ENCODE results near the gene PCDHB12. TPM values are rescaled to one million over a fixed set of nuclear protein-coding genes. Genes with fewer than 3 reads are reported as not detected.
"Not testable (repeated sequence)": the region's sequence is repeated elsewhere in the genome, so short reads cannot be mapped to it uniquely, and the experiment has no call there.

The PCDHB12 gene
- total RNA-seq, 2 experiments from 2014 or later: not detected

DNA sequence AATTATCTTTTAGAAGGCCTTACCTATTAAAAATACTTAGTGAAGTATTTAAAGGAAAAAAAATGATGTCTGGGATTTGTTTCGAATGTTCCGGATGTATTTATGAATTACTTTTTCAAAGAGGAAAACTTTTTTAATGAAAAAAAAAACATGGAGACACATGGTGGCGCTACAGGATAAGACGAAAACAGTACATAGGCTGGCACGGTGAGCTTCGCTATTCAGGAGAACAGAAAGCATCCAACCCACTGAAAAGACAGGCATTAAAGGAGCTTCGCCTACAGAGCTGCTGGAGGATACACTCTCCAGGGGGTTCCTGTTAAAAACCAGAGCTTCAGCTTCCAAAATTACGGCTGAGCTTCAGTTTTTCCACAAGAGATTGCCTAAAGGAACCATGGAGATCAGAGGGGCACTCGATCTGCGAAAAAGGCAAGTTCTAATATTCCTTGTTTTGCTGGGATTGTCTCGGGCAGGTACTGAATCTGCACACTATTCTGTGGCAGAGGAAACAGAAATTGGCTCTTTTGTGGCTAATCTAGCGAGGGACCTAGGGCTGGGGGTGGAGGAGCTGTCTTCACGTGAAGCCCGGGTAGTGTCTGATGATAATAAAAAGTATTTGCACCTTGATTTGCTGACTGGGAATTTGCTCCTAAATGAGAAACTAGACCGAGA is 14.7 kb downstream of the PCDHB12 start, which contains the start of gene PCDHB14:
Gene PCDHB14, plus strand, starts transcription at position 232 of the 672 bp plus-strand sequence. Its CDS starts 163 bp downstream, at position 395.
- Mint-ChIP-seq H3K9me3 (peaks cover 9% of the 10 kb centered on the region), H3K36me3 (no peaks in the 10 kb centered on the region), H3K4me3 (no peak within 1 kb of the TSS), H3K27ac (no peak within 1 kb of the TSS), H3K27me3 (peaks cover 7% of the 10 kb centered on the region), H3K4me1 (peaks cover 1% of the 10 kb centered on the region)
- ATAC-seq (ENCODE audit: low read depth) (no peak), DNase-seq (no peak)
- POLR2A ChIA-PET: interaction anchor here (0.7 kb wide), 1 partner anchor 116 kb away, joined by 3 read pairs; no protein-coding TSS in a partner anchor

- H3K27ac Mint-ChIP-seq; H3K4me3 Mint-ChIP-seq; ATAC-seq (ENCODE audit: low read depth); POLR2A ChIA-PET; H3K9me3 Mint-ChIP-seq; H3K36me3 Mint-ChIP-seq; DNase-seq; H3K27me3 Mint-ChIP-seq; H3K4me1 Mint-ChIP-seq: not testable (repeated sequence)
Measured at GRCh38 chr5:141224844-141225243, 16.3 kb downstream of the PCDHB12 start.

DNA sequence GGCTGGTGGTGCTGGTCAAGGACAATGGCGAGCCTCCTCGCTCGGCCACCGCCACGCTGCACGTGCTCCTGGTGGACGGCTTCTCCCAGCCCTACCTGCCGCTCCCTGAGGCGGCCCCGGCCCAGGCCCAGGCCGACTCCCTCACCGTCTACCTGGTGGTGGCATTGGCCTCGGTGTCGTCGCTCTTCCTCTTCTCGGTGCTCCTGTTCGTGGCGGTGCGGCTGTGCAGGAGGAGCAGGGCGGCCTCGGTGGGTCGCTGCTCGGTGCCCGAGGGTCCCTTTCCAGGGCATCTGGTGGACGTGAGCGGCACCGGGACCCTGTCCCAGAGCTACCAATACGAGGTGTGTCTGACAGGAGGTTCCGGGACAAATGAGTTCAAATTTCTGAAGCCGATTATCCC is 16.9 kb downstream of the PCDHB12 start:
- H3K36me3 Mint-ChIP-seq; H3K4me3 Mint-ChIP-seq; H3K27ac Mint-ChIP-seq; ATAC-seq (ENCODE audit: low read depth); H3K9me3 Mint-ChIP-seq; H3K4me1 Mint-ChIP-seq; POLR2A ChIA-PET; H3K27me3 Mint-ChIP-seq; DNase-seq: not testable (repeated sequence)

DNA sequence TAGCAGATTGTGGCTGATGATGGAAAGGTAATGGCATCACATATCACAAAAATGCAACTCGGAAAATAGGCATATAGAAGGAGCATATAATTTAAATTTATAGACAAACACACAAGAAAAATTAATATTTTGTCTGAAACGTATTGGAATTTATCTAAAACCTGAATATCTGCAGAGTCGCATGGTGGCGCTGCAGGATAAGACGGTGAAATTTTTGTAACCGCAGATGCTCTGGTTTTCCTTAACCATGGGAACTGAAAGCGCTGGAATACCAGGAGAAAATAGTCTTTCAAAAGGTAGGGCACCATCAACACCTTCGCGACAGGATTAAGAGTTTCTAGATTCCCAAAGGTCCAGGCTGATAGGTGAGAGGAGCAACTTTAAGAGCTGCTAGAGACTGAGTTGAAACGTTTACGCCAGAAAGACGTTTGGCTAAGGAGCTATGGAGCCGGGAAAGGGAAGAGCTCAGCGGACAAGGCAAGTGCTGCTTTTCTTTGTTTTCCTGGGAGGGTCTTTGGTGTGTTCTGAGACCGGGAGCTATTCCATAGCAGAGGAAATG is 25.7 kb downstream of the PCDHB12 start:
- DNase-seq (no peak), ATAC-seq (ENCODE audit: low read depth) (no peak)
- Mint-ChIP-seq H3K27me3 (peaks cover 4% of the 10 kb centered on the region), H3K36me3 (peaks cover 1% of the 10 kb centered on the region), H3K4me1 (no peaks in the 10 kb centered on the region), H3K9me3 (peaks cover 20% of the 10 kb centered on the region), H3K4me3 (no peak overlapping the region), H3K27ac (peak overlapping the region; percentile 42)
- POLR2A ChIA-PET: no interaction called here

DNA sequence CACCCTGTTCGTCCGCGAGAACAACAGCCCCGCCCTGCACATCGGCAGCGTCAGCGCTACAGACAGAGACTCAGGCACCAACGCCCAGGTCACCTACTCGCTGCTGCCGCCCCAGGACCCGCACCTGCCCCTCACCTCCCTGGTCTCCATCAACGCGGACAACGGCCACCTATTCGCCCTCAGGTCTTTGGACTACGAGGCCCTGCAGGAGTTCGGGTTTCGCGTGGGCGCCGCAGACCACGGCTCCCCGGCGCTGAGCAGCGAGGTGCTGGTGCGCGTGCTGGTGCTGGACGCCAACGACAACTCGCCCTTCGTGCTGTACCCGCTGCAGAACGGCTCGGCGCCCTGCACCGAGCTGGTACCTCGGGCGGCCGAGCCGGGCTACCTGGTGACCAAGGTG is 27.4 kb downstream of the PCDHB12 start:
- H3K27ac Mint-ChIP-seq, H3K36me3 Mint-ChIP-seq: not testable (repeated sequence)
- peaks cover 28% of the 10 kb centered on the region for H3K9me3 Mint-ChIP-seq

GRCh38 chr5:141236516-141237313 is 28.2 kb downstream of the PCDHB12 start:
- Mint-ChIP-seq H3K36me3 (peaks cover 1% of the 10 kb centered on the region), H3K27me3 (peaks cover 9% of the 10 kb centered on the region), H3K4me3 (no peak overlapping the region), H3K27ac (no peak overlapping the region), H3K9me3 (peaks cover 27% of the 10 kb centered on the region), H3K4me1 (no peaks in the 10 kb centered on the region)
- ATAC-seq (ENCODE audit: low read depth) (no peak), DNase-seq (no peak)
- POLR2A ChIA-PET: no interaction called here

More for the DNA sequence above, 27.4 kb downstream of the PCDHB12 start:
- H3K4me3 Mint-ChIP-seq; H3K27me3 Mint-ChIP-seq; ATAC-seq (ENCODE audit: low read depth); DNase-seq; H3K4me1 Mint-ChIP-seq; POLR2A ChIA-PET: not testable (repeated sequence)

GRCh38 chr5:141241496-141241895 is 33.0 kb downstream of the PCDHB12 start:
- Mint-ChIP-seq H3K36me3 (peaks cover 3% of the 10 kb centered on the region), H3K4me3 (no peak overlapping the region), H3K27ac (no peak overlapping the region), H3K27me3 (peaks cover 11% of the 10 kb centered on the region), H3K4me1 (no peaks in the 10 kb centered on the region), H3K9me3 (peaks cover 36% of the 10 kb centered on the region)
- POLR2A ChIA-PET: no interaction called here
- ATAC-seq (ENCODE audit: low read depth): no peak
- no peak for DNase-seq

DNA sequence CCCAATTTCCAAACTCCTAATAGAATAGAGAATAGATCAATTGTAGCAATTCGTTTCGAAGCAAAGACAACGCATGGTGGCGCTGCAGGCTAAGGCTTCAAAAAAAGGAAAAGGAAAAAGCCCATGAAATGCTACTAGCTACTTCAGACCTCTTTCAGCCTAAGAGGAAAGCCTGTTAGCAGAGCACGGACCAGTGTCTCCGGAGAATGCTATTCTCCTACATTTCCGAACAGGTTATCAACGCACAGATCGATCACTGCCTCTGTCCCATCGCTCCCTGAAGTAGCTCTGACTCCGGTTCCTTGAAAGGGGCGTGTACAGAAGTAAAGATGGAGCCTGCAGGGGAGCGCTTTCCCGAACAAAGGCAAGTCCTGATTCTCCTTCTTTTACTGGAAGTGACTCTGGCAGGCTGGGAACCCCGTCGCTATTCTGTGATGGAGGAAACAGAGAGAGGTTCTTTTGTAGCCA is 36.8 kb downstream of the PCDHB12 start, which contains the start of gene PCDHB15:
Gene PCDHB15, plus strand, starts transcription at position 146 of the 468 bp plus-strand sequence. Its CDS starts 184 bp downstream, at position 330.
- Mint-ChIP-seq H3K4me1 (no peaks in the 10 kb centered on the region), H3K4me3 (no peak within 1 kb of the TSS), H3K27me3 (peaks cover 6% of the 10 kb centered on the region), H3K27ac (no peak within 1 kb of the TSS), H3K36me3 (peaks cover 2% of the 10 kb centered on the region), H3K9me3 (peaks cover 35% of the 10 kb centered on the region)
- POLR2A ChIA-PET: no interaction called here
- ATAC-seq (ENCODE audit: low read depth): no peak
- DNase-seq: no peak

DNA sequence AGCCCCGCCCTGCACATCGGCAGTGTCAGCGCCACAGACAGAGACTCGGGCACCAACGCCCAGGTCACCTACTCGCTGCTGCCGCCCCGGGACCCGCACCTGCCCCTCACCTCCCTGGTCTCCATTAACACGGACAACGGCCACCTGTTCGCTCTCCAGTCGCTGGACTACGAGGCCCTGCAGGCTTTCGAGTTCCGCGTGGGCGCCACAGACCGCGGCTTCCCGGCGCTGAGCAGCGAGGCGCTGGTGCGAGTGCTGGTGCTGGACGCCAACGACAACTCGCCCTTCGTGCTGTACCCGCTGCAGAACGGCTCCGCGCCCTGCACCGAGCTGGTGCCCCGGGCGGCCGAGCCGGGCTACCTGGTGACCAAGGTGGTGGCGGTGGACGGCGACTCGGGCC is 38.5 kb downstream of the PCDHB12 start:
- H3K36me3 Mint-ChIP-seq; H3K27me3 Mint-ChIP-seq; DNase-seq; H3K4me1 Mint-ChIP-seq; POLR2A ChIA-PET; ATAC-seq (ENCODE audit: low read depth); H3K4me3 Mint-ChIP-seq; H3K27ac Mint-ChIP-seq: not testable (repeated sequence)
- H3K9me3 Mint-ChIP-seq: peaks cover 34% of the 10 kb centered on the region

DNA sequence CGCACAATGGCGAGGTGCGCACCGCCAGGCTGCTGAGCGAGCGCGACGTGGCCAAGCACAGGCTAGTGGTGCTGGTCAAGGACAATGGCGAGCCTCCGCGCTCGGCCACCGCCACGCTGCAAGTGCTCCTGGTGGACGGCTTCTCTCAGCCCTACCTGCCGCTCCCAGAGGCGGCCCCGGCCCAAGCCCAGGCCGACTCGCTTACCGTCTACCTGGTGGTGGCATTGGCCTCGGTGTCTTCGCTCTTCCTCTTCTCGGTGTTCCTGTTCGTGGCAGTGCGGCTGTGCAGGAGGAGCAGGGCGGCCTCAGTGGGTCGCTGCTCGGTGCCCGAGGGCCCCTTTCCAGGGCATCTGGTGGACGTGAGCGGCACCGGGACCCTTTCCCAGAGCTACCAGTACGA is 38.9 kb downstream of the PCDHB12 start:
- ATAC-seq (ENCODE audit: low read depth); H3K36me3 Mint-ChIP-seq; DNase-seq; H3K4me3 Mint-ChIP-seq; H3K27me3 Mint-ChIP-seq; H3K4me1 Mint-ChIP-seq; POLR2A ChIA-PET; H3K27ac Mint-ChIP-seq: not testable (repeated sequence)
- peaks cover 32% of the 10 kb centered on the region for H3K9me3 Mint-ChIP-seq

- DNase-seq (no peak), ATAC-seq (ENCODE audit: low read depth) (no peak)
- H3K4me1 Mint-ChIP-seq: no peaks in the 10 kb centered on the region
- peaks cover 2% of the 10 kb centered on the region for H3K36me3 Mint-ChIP-seq
- POLR2A ChIA-PET: no interaction called here
- H3K4me3 Mint-ChIP-seq: no peak overlapping the region
- H3K27ac Mint-ChIP-seq: no peak overlapping the region
- no peaks in the 10 kb centered on the region for H3K27me3 Mint-ChIP-seq
- H3K9me3 Mint-ChIP-seq: peaks cover 33% of the 10 kb centered on the region
Measured at GRCh38 chr5:141250576-141250975, 42.1 kb downstream of the PCDHB12 start.

- DNase-seq (no peak), ATAC-seq (ENCODE audit: low read depth) (no peak)
- Mint-ChIP-seq H3K4me1 (no peaks in the 10 kb centered on the region), H3K27me3 (no peaks in the 10 kb centered on the region), H3K9me3 (peaks cover 32% of the 10 kb centered on the region), H3K27ac (no peak overlapping the region), H3K36me3 (peaks cover 2% of the 10 kb centered on the region), H3K4me3 (no peak overlapping the region)
- POLR2A ChIA-PET: no interaction called here
Measured at GRCh38 chr5:141258464-141258863, 49.9 kb downstream of the PCDHB12 start.

DNA sequence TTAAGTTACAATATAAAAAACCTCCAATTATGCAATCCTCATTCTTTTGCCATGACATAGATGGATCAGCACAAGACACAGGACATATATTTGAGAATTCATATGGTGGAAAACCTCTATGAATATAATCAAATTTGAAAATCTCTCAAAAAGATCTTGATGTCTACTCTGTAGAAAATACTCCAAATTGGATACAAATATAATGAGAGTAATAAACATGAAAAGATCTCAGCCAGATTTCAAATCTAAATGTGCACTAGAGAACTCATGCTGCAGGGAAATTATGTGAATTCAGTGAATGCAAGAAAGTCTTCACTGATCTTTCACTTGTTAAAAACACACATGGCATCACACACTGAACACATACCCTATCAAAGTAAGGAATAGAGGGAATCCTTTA is 50.4 kb downstream of the PCDHB12 start:
- Mint-ChIP-seq H3K9me3 (peaks cover 33% of the 10 kb centered on the region), H3K4me1 (no peaks in the 10 kb centered on the region), H3K36me3 (peaks cover 2% of the 10 kb centered on the region), H3K27ac (no peak overlapping the region), H3K4me3 (no peak overlapping the region), H3K27me3 (no peaks in the 10 kb centered on the region)
- POLR2A ChIA-PET: no interaction called here
- ATAC-seq (ENCODE audit: low read depth) (no peak), DNase-seq (no peak)

All from activated naive CD8-positive, alpha-beta T cell treated with anti-CD3 and anti-CD28 coated beads, Interleukin-2, amount 10 ng/mL, durations not matched to agents 7 days and 5 days (primary cell).